Measurements from ENCODE around the gene HMCN2. TPM values are rescaled to one million over a fixed set of nuclear protein-coding genes. Genes with fewer than 3 reads are reported as not detected.

HMCN2 gene
- total and polyA plus RNA-seq, 2 of the 4 experiments (the other 2 are of a cell fraction), result 0.02 TPM; not detected in 1

DNA sequence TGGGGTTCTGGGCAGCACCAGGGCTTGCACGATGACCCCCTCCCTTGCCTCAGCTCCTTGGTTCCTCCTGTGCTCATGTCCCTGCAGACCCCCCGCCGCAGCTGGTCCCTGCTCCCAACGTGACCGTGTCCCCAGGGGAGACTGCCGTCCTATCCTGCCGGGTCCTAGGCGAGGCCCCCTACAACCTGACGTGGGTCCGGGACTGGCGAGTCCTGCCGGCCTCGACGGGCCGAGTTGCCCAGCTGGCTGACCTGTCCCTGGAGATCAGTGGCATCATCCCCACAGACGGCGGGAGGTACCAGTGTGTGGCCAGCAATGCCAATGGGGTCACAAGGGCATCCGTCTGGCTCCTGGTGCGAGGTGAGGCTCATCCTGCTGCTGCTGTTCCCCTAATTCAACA is 39.1 kb downstream of the HMCN2 start:
- H3K9me3 ChIP-seq (ENCODE audit: control insufficient read depth, insufficient read depth, low read length), result no peaks in the 10 kb centered on the region
- in situ Hi-C loops (cut with MboI; ENCODE audit: low sequenced_read_pairs), result no loop called here
- dilution Hi-C loops (cut with HindIII; ENCODE audit: low sequenced_read_pairs, unreplicated experiment), result no loop called here
- H3K18ac ChIP-seq (ENCODE audit: low read depth, low read length), result no peak overlapping the region
- no peak overlapping the region for H3K56ac ChIP-seq (ENCODE audit: extremely low read depth, insufficient read depth, low read length)
- CTCF ChIA-PET, result no interaction called here
- DNase-seq (no peak), ATAC-seq (ENCODE audit: low read depth) (no peak)
- no peak overlapping the region for H3K23ac ChIP-seq (ENCODE audit: low read depth, low read length)
- no peaks in the 10 kb centered on the region for H3K79me1 ChIP-seq (ENCODE audit: low read depth in 1 of 2, low read length in 2 of 2)
- H4K20me1 ChIP-seq (ENCODE audit: insufficient read depth, low read length), result no peaks in the 10 kb centered on the region
- no peak overlapping the region for H3K9ac ChIP-seq (ENCODE audit: low read depth, low read length)
- no peak overlapping the region for H4K91ac ChIP-seq (ENCODE audit: insufficient read depth, low read depth, low read length)
- H2BK20ac ChIP-seq (ENCODE audit: low read depth, low read length), result no peak overlapping the region
- no peaks in the 10 kb centered on the region for H3K36me3 ChIP-seq (ENCODE audit: control insufficient read depth, insufficient read depth, low read length)
- no peak overlapping the region for H2BK15ac ChIP-seq (ENCODE audit: low read depth, low read length)
- no peak overlapping the region for H3K14ac ChIP-seq (replicated peaks; ENCODE audit: low read depth, low read length)
- H2AK9ac ChIP-seq (replicated peaks; ENCODE audit: low read depth, low read length, poor library complexity), result no peak overlapping the region
- peaks cover 2% of the 10 kb centered on the region; the same call in 1 of the 2 replicates for H3K4me1 ChIP-seq (ENCODE audit: control insufficient read depth, insufficient read depth, low read length)
- no peak overlapping the region for H2AK5ac ChIP-seq (ENCODE audit: low read depth, low read length)
- no peak overlapping the region for H2BK120ac ChIP-seq (ENCODE audit: low read depth, low read length)
- no peak overlapping the region for H3K27ac ChIP-seq (ENCODE audit: insufficient read depth, low read length)
- no peak overlapping the region for H2AFZ ChIP-seq (replicated peaks; ENCODE audit: low read length, poor library complexity)
- H3K9me1 ChIP-seq (ENCODE audit: insufficient read depth, low read length), result no peaks in the 10 kb centered on the region
- POLR2A ChIA-PET (ENCODE audit: unreplicated experiment), result no interaction called here
- peaks cover 69% of the 10 kb centered on the region for H3K27me3 ChIP-seq (ENCODE audit: control insufficient read depth, insufficient read depth, low read length)
- no peak overlapping the region for H3K4me2 ChIP-seq (ENCODE audit: low read depth, low read length)
- no peak overlapping the region for H4K8ac ChIP-seq (ENCODE audit: low read depth in 2 of 2, low read length in 2 of 2)
- no TSS peak for BruUV-seq (replicated peaks)
- H3K4me3 ChIP-seq (ENCODE audit: insufficient read depth, low read depth, low read length), result no peak overlapping the region
- 78% methylated on average over 19 of the region's 19 CpGs; no CpG with 5 or more reads in 1 of the 2 experiments for WGBS, 2 experiments (ENCODE audit: extremely low coverage in 2 of 2, insufficient read length in 1 of 2)
- intact Hi-C loops (cut with micrococcal nuclease), result no loop called here
- no peak overlapping the region for H2BK5ac ChIP-seq (ENCODE audit: low read depth, low read length, poor library complexity, severe bottlenecking)
- TF ChIP-seq RFX5 (IDR thresholded peaks at IDR 0.05; ENCODE audit: low read depth, low read length) (no peak), MXI1 (IDR thresholded peaks at IDR 0.05; ENCODE audit: borderline replicate concordance, low read depth, low read length) (no peak), FOS (IDR thresholded peaks at IDR 0.05; ENCODE audit: low read depth, low read length) (no peak), NFE2L2 (IDR thresholded peaks at IDR 0.05; ENCODE audit: low read depth, low read length) (no peak), SMC3 (IDR thresholded peaks at IDR 0.05; ENCODE audit: low read depth, low read length) (no peak), RAD21 (IDR thresholded peaks at IDR 0.05; ENCODE audit: low read length) (no peak), CHD1 (IDR thresholded peaks at IDR 0.05; ENCODE audit: low read depth, low read length) (no peak), CEBPB (IDR thresholded peaks at IDR 0.05; ENCODE audit: low read depth, low read length) (no peak), POLR2A (IDR thresholded peaks at IDR 0.05; ENCODE audit: low read depth, low read length) (no peak), MAZ (IDR thresholded peaks at IDR 0.05; ENCODE audit: borderline replicate concordance, low read depth, low read length) (no peak), ELK1 (IDR thresholded peaks at IDR 0.05; ENCODE audit: borderline replicate concordance, low read depth, low read length) (no peak)
- TF ChIP-seq, protein P1, sequence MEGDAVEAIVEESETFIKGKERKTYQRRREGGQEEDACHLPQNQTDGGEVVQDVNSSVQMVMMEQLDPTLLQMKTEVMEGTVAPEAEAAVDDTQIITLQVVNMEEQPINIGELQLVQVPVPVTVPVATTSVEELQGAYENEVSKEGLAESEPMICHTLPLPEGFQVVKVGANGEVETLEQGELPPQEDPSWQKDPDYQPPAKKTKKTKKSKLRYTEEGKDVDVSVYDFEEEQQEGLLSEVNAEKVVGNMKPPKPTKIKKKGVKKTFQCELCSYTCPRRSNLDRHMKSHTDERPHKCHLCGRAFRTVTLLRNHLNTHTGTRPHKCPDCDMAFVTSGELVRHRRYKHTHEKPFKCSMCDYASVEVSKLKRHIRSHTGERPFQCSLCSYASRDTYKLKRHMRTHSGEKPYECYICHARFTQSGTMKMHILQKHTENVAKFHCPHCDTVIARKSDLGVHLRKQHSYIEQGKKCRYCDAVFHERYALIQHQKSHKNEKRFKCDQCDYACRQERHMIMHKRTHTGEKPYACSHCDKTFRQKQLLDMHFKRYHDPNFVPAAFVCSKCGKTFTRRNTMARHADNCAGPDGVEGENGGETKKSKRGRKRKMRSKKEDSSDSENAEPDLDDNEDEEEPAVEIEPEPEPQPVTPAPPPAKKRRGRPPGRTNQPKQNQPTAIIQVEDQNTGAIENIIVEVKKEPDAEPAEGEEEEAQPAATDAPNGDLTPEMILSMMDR (conservative IDR thresholded peaks at IDR 0.05; ENCODE audit: low read depth, low read length), result no peak
- TF ChIP-seq, protein P2, sequence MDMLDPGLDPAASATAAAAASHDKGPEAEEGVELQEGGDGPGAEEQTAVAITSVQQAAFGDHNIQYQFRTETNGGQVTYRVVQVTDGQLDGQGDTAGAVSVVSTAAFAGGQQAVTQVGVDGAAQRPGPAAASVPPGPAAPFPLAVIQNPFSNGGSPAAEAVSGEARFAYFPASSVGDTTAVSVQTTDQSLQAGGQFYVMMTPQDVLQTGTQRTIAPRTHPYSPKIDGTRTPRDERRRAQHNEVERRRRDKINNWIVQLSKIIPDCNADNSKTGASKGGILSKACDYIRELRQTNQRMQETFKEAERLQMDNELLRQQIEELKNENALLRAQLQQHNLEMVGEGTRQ (IDR thresholded peaks at IDR 0.05; ENCODE audit: low read depth, low read length), result no peak
- no peak overlapping the region for H3K4ac ChIP-seq (ENCODE audit: low read depth, low read length)
- no peak overlapping the region for H4K5ac ChIP-seq (ENCODE audit: low read depth, low read length)
